Ramos (cell line): ENCODE measurements around the gene ACOXL.

Source experiments
- in situ Hi-C: fragments of 300-500 bp; cut with MboI; formaldehyde crosslinking; loops from one replicate; pipeline ENCODE4 v1.14.3; 2022; ENCODE audit warnings: low sequenced_read_pairs; ENCODE audit not compliant: unreplicated experiment

The ACOXL gene

DNA sequence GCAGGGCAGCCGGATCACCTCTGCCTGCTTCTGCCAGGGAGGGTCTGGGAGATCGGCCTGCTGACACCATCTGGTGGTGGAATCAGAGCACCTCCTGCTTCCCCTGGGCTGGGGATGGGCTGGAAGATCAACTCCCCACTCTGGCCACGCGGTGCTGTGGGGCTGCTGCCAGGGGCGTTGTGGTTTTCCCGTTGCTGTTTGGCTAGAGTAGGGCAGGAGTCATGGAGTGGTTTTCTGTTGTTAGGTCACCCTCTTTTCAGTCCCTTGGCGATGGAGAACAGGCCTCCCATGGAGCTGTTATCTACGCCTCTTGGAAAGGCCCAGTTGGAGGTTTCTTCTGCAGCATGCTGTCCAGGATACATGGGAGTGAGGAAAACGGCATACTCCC lies 403.5 kb downstream of the ACOXL start:
- in situ Hi-C loops = no loop called here

DNA sequence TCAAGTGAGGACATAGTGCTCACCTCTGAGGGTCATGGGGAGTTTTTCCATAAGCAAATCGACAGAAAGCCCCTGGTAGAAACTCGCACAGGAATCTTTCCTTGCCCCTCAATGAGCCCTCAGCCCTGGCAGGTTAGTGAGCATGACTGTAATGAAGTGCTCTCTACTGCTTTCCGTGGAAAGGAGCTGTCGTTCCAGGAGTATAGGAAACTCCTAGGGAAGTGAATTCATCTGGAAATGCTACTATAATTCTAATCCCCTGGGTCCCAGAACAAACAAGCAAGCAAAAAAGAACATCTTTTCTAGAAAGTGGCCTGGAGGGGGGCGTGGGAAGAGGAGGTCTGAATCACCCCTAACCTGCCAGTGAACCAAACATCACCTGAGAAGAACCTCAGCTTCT lies 406.5 kb downstream of the ACOXL start:
- in situ Hi-C loops = no loop called here

DNA sequence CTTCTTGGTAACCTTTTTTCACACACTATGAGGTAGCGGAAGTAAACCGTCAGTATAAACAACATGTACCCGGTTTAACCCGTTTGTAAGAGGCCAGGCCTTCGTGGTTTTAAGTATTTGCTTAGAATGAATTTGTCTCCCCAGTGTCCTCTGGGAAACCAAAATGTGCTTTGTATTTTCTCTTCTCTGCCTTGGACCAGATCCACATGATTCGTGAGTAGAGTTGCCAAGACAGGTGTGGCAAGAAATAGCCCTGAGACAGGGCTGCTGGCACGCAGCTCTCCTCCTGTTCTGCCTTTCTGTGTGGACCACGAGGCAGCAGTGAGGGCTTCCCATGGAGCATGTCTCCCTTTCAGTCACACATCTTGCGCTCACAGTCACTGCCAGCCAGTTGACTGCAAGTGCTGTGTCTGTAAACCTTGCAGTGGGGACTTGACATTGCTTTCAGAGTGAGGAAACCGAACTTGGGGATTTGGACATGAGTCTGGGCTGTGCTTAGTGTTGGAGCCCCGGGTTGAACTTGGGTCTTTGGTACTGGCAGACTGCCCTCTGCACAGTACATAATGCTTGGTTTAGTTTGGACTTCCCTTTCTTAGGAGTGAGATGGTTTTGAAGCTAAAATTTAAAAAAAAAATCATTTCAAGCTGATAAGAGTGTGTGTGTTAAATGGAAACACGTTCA lies 407.4 kb downstream of the ACOXL start:
- in situ Hi-C loops = no loop called here

DNA sequence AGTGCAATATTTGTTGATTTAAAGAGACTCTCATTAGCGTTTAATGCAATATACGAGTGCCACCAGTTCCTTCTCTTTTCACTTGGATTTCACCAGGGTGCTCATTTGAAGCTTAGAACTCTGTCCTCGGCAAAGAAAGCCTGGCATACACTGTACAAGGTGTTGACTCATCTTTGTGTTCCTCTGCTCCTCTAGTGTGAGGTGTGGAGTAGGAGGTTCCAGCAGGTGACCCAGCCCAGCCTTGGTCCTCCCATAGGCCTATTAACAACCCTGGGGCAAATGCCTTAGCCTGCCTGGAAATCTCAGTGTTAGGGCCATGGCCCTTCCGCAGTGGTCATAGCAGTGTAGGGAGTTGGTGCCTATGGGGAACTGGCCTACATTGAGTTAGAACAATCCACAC lies 408.4 kb downstream of the ACOXL start:
- in situ Hi-C loops = no loop called here

DNA sequence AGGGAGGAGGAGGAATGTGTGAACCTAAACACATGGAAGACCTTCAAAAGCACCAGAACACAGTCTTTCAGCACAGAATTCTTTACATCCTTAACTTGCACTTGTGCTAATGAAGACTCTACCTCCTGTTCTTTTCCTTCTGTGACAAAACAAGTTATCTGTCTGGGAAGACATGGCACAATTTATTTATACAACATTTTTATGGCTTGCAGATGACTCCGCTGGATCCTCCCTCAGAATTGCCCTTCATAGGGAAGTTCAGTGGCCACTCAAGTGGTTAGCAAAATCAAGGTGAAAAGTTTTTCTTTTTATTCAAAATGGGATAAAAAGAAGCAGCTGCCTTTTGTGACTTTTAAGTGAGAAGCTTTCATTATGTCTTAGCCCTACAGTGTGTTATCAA lies 409.7 kb downstream of the ACOXL start:
- in situ Hi-C loops = no loop called here

DNA sequence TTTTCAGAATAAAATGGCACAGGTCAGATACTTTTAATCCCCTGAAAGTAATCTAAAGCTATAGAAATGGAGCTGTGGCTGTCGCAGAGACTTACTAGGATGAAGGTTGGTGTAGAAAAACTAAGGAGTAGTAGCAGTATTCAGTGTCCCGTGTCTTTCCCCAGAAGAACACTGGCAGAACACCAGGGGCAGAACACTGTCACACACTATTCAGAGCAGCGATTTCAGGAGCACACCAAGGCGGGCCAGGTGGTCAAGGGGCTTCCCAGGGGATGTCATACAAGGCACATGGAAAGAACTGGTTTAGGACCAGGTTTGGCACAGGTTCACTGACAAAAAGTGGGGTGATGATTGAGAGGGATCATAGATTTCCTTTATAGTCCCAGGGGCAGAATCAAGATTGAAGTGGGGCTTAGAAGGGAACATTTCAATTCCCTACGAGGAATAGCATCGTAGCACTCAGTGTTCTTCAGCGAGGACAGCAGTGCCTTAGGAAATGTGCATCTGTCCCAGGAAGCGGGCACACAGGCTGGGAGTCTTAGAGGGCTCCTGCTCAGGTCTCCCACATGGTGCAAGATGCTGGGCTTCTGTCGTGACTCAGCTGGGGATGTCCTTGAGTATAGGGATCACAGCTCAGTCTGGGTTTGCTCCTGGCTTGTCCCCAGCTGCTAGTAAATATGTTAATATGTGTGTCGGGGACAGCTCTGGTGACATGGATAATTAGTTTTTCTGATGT lies 410.9 kb downstream of the ACOXL start:
- in situ Hi-C loops = no loop called here

DNA sequence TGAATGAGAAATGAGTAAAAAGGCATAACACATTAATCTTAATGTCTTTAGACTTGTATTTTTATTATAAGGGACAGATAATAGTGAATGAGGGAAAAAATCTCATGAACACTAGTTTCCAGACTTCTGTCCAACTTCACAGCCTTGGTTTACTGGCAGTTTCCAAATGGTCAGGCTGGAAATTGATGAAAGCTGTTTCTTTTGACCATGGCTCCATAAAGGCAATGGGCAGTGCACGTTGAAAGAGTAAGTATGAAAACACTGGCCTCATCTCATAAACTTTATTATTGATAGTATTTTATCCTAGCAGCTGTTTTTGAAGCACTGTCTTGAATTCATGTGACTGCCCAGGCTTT lies 411.4 kb downstream of the ACOXL start:
- in situ Hi-C loops = no loop called here

DNA sequence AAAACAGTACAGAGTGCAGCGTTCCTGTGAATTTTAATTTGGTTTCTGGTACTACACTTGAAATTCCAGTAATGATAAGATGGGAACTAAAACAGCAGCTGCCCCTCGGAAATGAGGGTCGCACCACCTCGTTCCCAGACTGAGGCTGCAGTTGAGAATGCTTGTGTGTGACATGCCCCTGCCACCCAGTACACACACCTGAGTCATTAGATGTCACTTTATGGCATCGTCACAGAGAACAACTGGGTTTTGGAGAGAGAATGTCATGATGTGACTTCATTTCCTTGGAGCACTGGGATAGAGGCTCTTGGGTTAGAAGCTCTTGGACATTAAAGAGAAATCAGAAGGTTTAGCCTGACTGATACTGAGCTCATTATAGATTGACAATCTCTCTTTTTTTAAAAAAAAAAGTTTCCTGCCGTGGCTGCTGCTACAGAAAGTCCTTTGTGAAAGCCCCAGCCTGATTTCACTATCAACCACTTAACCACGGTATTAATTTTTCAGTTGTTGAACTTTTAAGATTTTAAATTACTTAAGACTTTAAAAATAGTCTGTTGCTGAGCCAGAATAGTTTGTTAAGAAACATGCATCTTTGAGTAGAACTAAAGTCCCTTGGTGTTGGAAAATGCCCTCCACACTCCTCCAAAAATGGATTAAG lies 412.9 kb downstream of the ACOXL start:
- in situ Hi-C loops = no loop called here

DNA sequence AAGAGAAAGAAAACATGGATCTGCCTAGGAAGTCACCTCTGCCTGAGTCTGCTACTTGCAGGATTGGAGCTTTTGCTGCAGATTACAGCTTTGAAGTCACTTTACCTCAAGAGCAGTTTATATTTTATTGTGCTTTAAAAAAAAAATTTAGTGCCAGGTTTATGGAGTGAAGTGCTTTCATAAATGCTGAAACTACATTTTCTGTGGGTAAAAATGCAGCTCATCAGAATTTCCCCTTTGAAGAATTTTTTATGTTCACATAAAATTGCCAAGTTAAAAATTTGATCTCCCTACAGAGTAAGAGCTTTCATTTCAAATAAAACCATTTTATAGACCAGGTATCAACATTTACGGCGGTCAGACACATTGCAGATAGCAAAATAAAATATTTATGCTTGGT lies 413.6 kb downstream of the ACOXL start:
- in situ Hi-C loops = no loop called here

DNA sequence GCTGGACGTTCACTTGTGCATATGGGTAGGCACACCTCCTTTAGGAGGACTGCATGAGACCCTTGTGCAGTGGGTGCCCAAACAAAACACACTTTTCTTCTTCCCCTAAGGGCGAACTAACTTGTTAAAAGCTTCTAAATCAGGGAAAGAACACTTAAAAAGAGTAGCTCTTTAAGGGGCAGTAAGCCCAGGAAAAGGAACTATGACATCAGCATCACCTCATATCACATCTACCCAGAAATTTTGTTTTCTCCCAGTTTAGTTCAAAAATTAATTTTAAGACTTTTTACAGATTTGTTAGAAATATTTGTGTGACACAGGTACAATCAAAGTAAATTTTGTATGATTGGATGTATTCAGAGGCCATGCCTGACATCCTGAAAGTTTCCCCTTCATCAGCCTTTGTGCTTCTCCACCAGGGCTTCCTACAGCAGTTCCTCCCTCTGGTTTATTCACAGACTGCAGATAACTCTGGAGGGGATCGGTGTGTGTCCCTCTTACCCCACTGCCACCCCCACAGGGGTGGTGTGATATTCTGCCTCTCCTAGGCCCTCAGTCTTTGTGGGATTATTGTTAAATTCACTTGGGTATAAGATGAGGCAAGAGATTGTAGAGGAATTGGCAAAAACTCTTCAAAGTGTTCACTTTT lies 416.0 kb downstream of the ACOXL start:
- in situ Hi-C loops = no loop called here

DNA sequence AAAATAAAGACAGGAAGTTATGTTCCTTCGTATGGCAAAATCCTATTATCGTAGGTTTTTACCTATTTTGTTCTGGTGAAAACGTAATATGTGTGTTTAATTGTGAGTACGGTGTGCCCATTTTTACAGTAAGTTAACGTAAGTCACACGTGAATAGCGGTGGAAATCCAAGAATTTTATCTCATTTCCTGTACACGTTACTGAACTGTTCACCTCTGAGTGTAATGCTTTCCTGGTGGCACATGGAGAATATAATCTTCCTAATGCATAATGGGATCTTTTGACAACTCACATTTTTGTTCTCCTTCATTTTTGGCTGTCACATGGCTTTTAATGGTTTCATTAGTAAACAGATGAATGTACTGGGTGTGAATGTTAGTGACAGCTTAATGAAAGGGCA lies 416.6 kb downstream of the ACOXL start:
- in situ Hi-C loops = no loop called here

DNA sequence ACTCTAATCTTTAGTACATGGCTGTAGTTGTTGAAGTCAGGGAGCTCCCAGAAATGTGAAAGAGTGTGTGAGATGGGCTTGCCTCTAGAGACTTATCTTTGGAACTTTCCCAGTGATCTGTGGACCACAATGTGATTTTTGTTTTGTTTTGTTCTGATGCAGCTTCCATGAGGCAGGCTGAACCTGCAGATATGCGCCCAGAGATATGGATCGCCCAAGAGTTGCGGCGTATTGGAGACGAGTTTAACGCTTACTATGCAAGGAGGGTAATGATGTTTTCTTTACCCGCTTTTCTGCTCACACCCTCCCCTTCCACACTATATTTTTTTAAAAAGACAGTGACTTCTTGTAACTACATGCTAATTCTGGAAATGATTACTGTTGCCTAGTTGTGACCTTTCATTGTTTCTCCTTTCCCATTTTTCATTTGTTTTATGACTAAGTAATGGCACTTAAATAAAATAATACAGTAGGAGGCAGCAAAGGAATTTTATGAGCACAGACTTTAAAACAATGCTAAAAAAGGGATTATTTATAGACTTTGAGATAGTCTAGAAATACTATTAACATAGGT lies 417.6 kb downstream of the ACOXL start:
- in situ Hi-C loops = no loop called here

DNA sequence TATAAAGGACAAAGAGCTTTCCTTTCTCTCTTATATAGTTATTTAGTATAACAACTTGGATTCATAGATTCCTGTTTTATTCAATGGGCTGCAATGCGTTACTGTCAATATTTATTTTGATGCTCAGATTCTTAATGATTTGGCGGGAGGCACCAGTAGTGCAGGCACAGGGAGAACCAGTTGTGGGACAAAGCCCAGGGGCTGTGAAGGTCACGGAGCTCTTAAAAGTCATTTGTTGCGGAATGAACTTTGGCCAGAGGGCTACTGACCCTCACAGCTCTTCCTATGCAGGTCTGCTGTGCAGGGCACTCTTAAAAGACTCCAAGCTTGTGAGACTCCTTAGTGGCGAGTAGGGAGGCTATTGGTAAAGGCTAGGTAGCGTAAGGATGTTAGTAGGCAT lies 422.4 kb downstream of the ACOXL start:
- in situ Hi-C loops = no loop called here

DNA sequence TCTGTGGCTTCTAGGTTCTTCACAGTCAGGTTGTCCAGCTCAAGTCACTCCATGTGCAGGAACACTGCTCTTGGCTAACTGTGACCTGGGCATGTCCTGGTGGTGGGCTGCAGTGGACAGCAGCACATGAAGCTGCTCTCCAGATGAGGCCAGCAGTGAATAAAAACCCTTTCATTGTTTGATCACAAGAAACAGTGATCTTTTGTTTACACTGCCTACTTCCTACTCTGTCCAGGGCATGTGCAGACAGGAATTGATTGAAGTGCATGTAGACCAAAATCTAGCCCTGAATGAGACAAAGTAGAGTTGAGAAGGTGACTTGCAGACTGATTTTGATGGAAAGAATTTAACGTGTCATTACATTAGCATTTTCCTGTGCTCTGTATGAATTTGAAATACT lies 423.2 kb downstream of the ACOXL start:
- in situ Hi-C loops = no loop called here

DNA sequence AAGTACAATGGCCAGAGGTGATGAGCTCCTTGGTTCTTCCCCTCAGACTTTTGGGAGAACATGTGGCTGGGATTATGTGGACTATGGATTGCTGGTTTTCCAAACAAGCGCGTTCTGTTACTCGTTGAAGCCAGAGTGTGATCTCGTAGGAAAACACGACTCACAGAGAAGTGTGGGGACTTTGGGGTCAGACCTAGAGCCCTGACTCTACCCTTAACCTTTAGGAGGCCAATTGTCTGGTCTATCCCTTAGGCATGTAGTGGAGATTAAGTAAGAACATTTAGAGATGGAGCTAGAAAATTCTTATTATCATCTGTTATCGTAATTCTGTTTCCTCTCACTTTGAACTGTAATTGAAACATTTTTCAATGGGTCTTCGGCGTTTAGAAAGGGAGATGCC lies 424.2 kb downstream of the ACOXL start:
- in situ Hi-C loops = no loop called here

DNA sequence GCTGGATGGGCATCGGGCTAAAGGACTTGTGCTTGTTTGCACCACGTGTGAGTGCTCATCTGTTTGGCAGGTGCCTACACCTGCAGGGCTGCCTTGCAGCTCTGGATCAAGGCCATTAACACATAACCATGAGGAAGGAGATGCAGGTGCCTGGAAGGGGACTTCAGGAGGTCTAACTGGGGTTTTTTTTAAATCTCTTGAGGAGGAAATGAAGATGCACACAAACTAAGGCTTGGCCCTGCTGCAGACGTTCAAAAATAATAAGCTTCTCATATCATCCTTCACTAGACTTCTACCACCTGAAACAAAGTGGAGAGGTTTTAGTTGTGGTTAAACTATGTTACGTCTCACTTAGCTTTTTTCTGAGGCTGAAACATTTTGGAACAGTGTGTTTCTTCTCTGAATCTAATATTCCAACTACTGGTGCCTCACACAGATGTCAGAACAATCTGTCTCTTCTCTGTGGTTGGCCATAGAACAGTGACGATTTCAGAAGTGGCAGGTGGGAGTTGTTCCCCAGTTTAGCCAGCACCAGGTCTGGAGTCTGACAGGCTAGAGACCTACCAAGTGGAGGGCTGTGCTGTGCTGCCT lies 424.8 kb downstream of the ACOXL start:
- in situ Hi-C loops = no loop called here

DNA sequence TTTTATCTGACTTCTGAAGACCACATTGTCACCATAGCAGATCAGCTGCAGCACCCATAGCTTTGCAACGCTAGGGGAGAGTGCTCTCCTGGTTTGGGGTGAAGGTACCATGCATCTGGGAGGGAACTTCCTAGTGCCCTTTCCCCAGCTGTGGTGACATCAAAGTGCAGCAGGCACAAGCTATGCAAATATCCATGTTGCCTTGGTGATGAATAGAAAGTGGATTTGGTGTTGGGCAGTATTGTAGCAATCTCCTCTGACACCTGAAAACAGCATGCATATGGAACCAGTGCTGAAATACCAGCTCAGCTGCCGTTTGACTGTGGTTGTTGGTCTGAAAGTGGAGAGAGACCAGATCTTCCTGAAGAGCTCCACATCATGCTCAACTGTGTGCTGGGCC lies 425.4 kb downstream of the ACOXL start:
- in situ Hi-C loops = no loop called here

DNA sequence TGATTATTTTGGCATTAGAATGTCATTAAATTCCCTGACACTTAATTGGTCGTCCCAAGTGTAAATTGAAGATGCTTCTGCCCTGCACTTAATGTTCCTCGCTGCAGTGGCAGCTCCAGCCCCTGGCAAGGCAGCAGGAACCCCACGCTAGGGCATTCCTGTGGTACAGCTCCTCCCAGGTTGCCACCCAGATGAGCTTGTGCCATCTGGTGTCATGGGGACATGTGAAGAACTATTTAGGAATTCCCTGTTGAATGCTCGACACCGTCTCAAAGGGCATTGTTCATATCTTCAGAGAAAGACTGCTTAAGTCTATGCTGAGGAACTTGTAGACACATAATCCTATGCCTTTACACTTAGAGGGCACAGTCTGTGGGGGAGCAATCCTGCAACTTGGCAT lies 427.3 kb downstream of the ACOXL start:
- in situ Hi-C loops = no loop called here

DNA sequence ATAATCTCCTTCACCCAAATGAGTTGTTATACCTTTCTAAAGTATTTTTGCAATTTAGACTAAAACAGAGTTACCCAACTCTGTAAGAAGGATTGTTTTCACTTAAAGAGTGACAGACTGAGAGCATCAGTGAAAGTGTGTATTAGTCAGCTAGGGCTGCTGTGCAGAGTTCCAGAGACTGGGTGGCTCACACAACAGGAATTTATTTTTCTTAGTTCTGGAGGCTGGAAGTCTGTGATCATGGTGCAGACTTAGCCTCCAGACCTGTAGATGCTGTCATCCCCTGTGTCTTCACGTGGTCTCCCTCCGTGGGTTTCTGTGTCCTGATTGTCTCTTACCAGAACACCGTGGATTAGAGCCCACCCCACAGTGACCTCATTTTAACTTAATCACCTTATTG lies 428.4 kb downstream of the ACOXL start:
- in situ Hi-C loops = no loop called here

DNA sequence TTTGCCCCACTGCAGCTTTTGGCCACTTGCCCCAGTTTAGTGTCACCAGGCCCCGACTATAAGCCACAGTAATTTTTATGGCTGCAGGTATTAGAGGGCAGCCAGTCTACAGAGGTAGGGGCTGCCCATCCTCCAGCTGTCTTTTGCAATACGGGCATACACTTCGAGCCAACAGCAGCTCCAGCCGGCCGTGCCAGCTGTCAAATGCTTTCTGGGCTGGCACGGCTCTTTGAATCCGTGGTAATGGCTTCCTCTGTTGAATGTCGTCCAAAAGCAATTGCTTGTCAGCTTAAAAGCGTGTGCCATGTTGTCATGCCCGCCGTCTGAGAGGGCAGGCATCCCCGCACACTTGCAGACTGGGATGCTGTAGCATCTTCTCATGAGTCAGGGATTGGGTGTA lies 429.6 kb downstream of the ACOXL start:
- in situ Hi-C loops = no loop called here
